GM23248 (cell line): ENCODE measurements around the gene JARID2.

Source experiments
- EZH2 ChIP-seq: fragments of 200-600 bp; sonication (generic); IDR thresholded peaks from 2 replicates; pipeline ENCODE4 v1.6.1; 2018; ENCODE audit warnings: antibody characterized with exemption, mild to moderate bottlenecking; ENCODE audit not compliant: insufficient read depth, poor library complexity, severe bottlenecking
- EZH2phosphoT487 ChIP-seq: fragments of 200-600 bp; sonication (generic); IDR thresholded peaks from 2 replicates; pipeline ENCODE4 v1.6.1; 2018; ENCODE audit warnings: antibody characterized with exemption, moderate library complexity, mild to moderate bottlenecking, low read depth; ENCODE audit not compliant: insufficient read depth

GRCh38 chr6:15344831-15345230, 99.0 kb downstream of the JARID2 start:
- TF ChIP-seq EZH2 (no peak), EZH2phosphoT487 (no peak)
